Aorta (tissue), 5 donors: Measurements from ENCODE around the gene SLC46A1. TPM values are rescaled to one million over a fixed set of nuclear protein-coding genes. Genes with fewer than 3 reads are reported as not detected.
"Not testable (repeated sequence)": the region's sequence is repeated elsewhere in the genome, so short reads cannot be mapped to it uniquely, and the experiment has no call there.

Experiments
- ATAC-seq: fragments of 200-7000 bp; cut with Tn5 transposase; one replicate; pipeline ENCODE4 v1.9.1; 2022; ENCODE audit warnings: moderate library complexity; ENCODE audit not compliant: low FRiP score
- DNase-seq, 2 donors: peaks; one replicate each; pipeline ENCODE4 v3.0.0-alpha.2; 2020
- H3K27ac ChIP-seq, 2 donors: one replicate each; pipeline ENCODE4 v1.5.1; 2013; ENCODE audit warnings: low read length in 2 of 2, mild to moderate bottlenecking in 2 of 2, moderate library complexity in 2 of 2, control low read depth in 1 of 2, inconsistent platforms in 1 of 2, low read depth in 1 of 2
- H3K27me3 ChIP-seq, 2 donors: one replicate each; pipeline ENCODE4 v1.6.1; 2013; ENCODE audit warnings: control low read depth in 1 of 2, low read length in 1 of 2, mild to moderate bottlenecking in 1 of 2, moderate library complexity in 1 of 2; ENCODE audit not compliant: insufficient read depth in 2 of 2, control insufficient read depth in 1 of 2
- H3K36me3 ChIP-seq, 2 donors: one replicate each; pipeline ENCODE4 v1.6.1; 2013; ENCODE audit warnings: control low read depth in 1 of 2, low read length in 1 of 2, mild to moderate bottlenecking in 1 of 2; ENCODE audit not compliant: insufficient read depth in 2 of 2, control insufficient read depth in 1 of 2
- H3K4me1 ChIP-seq, 2 donors: one replicate each; pipeline ENCODE4 v1.6.1; 2013; ENCODE audit warnings: low read length in 2 of 2, control low read depth in 1 of 2, mild to moderate bottlenecking in 1 of 2, moderate library complexity in 1 of 2; ENCODE audit not compliant: insufficient read depth in 2 of 2, control insufficient read depth in 1 of 2
- H3K4me3 ChIP-seq, 2 donors: one replicate each; pipeline ENCODE4 v1.5.1; 2013; ENCODE audit warnings: low read length in 2 of 2, control low read depth in 1 of 2, mild to moderate bottlenecking in 1 of 2
- H3K9me3 ChIP-seq: one replicate; pipeline ENCODE4 v1.6.1; 2013; ENCODE audit warnings: mild to moderate bottlenecking, low read length; ENCODE audit not compliant: control insufficient read depth
- WGBS, 2 donors: extraction: QIAGEN DNeasy Blood & Tissue Kit; methylation state at CpG; one replicate each; pipeline ENCODE4 v1.1.7; 2013; 5-methylcytosine and 5-hydroxymethylcytosine counted together
- intact Hi-C, 2 donors: fragments of 100-400 bp; cut with DNase I; formaldehyde crosslinking; loops; one replicate each; pipeline versions ENCODE4 v1.14.2 to v1.15.0; 2022
- long read RNA-seq, 2 donors: library from polyadenylated mRNA; unstranded; transcript quantifications; one replicate each; pipeline ENCODE4 v2.0.0, GENCODE V29; 2020 to 2021
- polyA plus RNA-seq, 2 donors: library from polyadenylated mRNA; stranded (reverse); fragments of 200-250 nt; gene quantifications; one replicate each; pipeline ENCODE4 v1.2.3, GENCODE V29; 2013
- total RNA-seq, 2 donors: library from RNA; stranded (reverse); fragmentation: NEBNext Ultra II Directional; extraction: Animal tissue kit (Norgen Biotek cat#: 25700); gene quantifications; one replicate each; pipeline ENCODE4 v1.2.1, GENCODE V29; 2021
- donor health status: healthy with polysubstance abuse.
- donor health status: Bipolar disorder and iron deficiency.
- donor health status: DM: no; HTN: no; CAD: no.
- donor health status: DM: no; HTN: no; CAD: no.
- donor health status: DM: yes; HTN: yes; CAD: no.

Gene SLC46A1
- total RNA-seq (10 to 100 TPM in 1 of 2 donors, 1 to 10 TPM in 1; 6.4 to 16.7 TPM), polyA plus RNA-seq (10 to 100 TPM in 1 of 2 donors, 1 to 10 TPM in 1; 4.4 to 10.5 TPM)
- long read RNA-seq, donor 1, full-length matches to known transcripts, result 7 of 12 reads
- long read RNA-seq, donor 1, partial matches to known transcripts, result 0 of 12 reads
- long read RNA-seq, donor 1, other reads (novel, unspliced or antisense), result 5 of 12 reads
- long read RNA-seq, donor 2, full-length matches to known transcripts, result 4 of 10 reads
- long read RNA-seq, donor 2, partial matches to known transcripts, result 0 of 10 reads
- long read RNA-seq, donor 2, other reads (novel, unspliced or antisense), result 6 of 10 reads

GRCh38 chr17:28405632-28406472 is at the start of gene SLC46A1:
SLC46A1 (minus strand) TSS chr17:28406212; CDS start chr17:28406114, 98 bp downstream.
- H3K4me1 ChIP-seq, result no peaks in the 10 kb centered on the region
- H3K9me3 ChIP-seq, result no peaks in the 10 kb centered on the region
- DNase-seq (peak; percentile 81 to 90), ATAC-seq (peak; percentile 88)
- H3K36me3 ChIP-seq, result no peaks in the 10 kb centered on the region
- 0 to 1% methylated on average over 54 to 70 of the region's 70 CpGs for WGBS, 2 donors
- intact Hi-C loops, result no loop called here
- H3K27ac ChIP-seq, result peak within 1 kb of the TSS in 1 of 2 donors; percentile 18
- H3K27me3 ChIP-seq, result no peaks in the 10 kb centered on the region
- peak within 1 kb of the TSS; percentile 65 to 72 for H3K4me3 ChIP-seq

- Histone ChIP-seq H3K9me3 (peaks cover 1% of the 10 kb centered on the region), H3K27me3 (peaks cover 0 to 3% of the 10 kb centered on the region in 2 donors), H3K27ac (no peak overlapping the region), H3K4me1 (no peaks in the 10 kb centered on the region), H3K36me3 (no peaks in the 10 kb centered on the region), H3K4me3 (no peak overlapping the region)
- intact Hi-C loops, result no loop called here
- 79 to 80% methylated on average over 1 of the region's 1 CpG for WGBS, 2 donors
- ATAC-seq, result no peak
- DNase-seq, result no peak
These were observed 43.8 kb upstream of the SLC46A1 start for GRCh38 chr17:28449859-28450258.

GRCh38 chr17:28447396-28447760 is 41.4 kb upstream of the SLC46A1 start:
- Histone ChIP-seq H3K27me3 (peaks cover 0 to 3% of the 10 kb centered on the region in 2 donors), H3K4me3 (no peak overlapping the region), H3K4me1 (no peaks in the 10 kb centered on the region), H3K36me3 (no peaks in the 10 kb centered on the region), H3K9me3 (peaks cover 3% of the 10 kb centered on the region), H3K27ac (no peak overlapping the region)
- 64 to 65% methylated on average over 5 of the region's 5 CpGs for WGBS, 2 donors
- no peak for DNase-seq
- intact Hi-C loops, result no loop called here
- no peak for ATAC-seq

GRCh38 chr17:28446716-28447395 is 40.8 kb upstream of the SLC46A1 start:
- Histone ChIP-seq H3K27me3 (peaks cover 0 to 3% of the 10 kb centered on the region in 2 donors), H3K9me3 (peaks cover 3% of the 10 kb centered on the region), H3K36me3 (no peaks in the 10 kb centered on the region), H3K4me1 (no peaks in the 10 kb centered on the region), H3K4me3 (no peak overlapping the region), H3K27ac (no peak overlapping the region)
- DNase-seq, result no peak
- WGBS, 2 donors, result 89% methylated on average over 8 of the region's 8 CpGs
- intact Hi-C loops, result no loop called here
- ATAC-seq, result no peak

GRCh38 chr17:28443901-28444638 is 38.1 kb upstream of the SLC46A1 start:
- Histone ChIP-seq H3K27me3 (peaks cover 0 to 3% of the 10 kb centered on the region in 2 donors), H3K36me3 (no peaks in the 10 kb centered on the region), H3K27ac (no peak overlapping the region), H3K4me3 (no peak overlapping the region), H3K9me3 (peaks cover 3% of the 10 kb centered on the region), H3K4me1 (no peaks in the 10 kb centered on the region)
- ATAC-seq, result no peak
- 87 to 89% methylated on average over 9 of the region's 9 CpGs for WGBS, 2 donors
- intact Hi-C loops, result no loop called here
- no peak for DNase-seq

GRCh38 chr17:28434326-28434725 is 28.3 kb upstream of the SLC46A1 start:
- not testable (repeated sequence) for H3K27me3 ChIP-seq, H3K36me3 ChIP-seq
- WGBS, 2 donors, result 71 to 77% methylated on average over 8 of the region's 8 CpGs

GRCh38 chr17:28433721-28434120 is 27.7 kb upstream of the SLC46A1 start:
- ATAC-seq, result no peak
- no peaks in the 10 kb centered on the region for H3K4me1 ChIP-seq
- no peak for DNase-seq
- H3K27me3 ChIP-seq, result no peaks in the 10 kb centered on the region
- H3K27ac ChIP-seq, result no peak overlapping the region
- 65 to 66% methylated on average over 1 of the region's 1 CpG for WGBS, 2 donors
- H3K9me3 ChIP-seq, result peaks cover 1% of the 10 kb centered on the region
- H3K4me3 ChIP-seq, result no peak overlapping the region
- intact Hi-C loops, result no loop called here
- H3K36me3 ChIP-seq, result no peaks in the 10 kb centered on the region

More at GRCh38 chr17:28434326-28434725, 28.3 kb upstream of the SLC46A1 start:
- DNase-seq, H3K9me3 ChIP-seq, intact Hi-C loops, ATAC-seq, H3K4me1 ChIP-seq, H3K27ac ChIP-seq, H3K4me3 ChIP-seq: not testable (repeated sequence)

- H3K36me3 ChIP-seq, H3K4me1 ChIP-seq, H3K27me3 ChIP-seq, DNase-seq, H3K9me3 ChIP-seq, H3K4me3 ChIP-seq, H3K27ac ChIP-seq, intact Hi-C loops, ATAC-seq: not testable (repeated sequence)
- WGBS, 2 donors, result 89 to 92% methylated on average over 4 of the region's 4 CpGs
These were observed 22.0 kb upstream of the SLC46A1 start for GRCh38 chr17:28427982-28428381.
